ENCODE measurements around the gene PCDHA1.

DNA sequence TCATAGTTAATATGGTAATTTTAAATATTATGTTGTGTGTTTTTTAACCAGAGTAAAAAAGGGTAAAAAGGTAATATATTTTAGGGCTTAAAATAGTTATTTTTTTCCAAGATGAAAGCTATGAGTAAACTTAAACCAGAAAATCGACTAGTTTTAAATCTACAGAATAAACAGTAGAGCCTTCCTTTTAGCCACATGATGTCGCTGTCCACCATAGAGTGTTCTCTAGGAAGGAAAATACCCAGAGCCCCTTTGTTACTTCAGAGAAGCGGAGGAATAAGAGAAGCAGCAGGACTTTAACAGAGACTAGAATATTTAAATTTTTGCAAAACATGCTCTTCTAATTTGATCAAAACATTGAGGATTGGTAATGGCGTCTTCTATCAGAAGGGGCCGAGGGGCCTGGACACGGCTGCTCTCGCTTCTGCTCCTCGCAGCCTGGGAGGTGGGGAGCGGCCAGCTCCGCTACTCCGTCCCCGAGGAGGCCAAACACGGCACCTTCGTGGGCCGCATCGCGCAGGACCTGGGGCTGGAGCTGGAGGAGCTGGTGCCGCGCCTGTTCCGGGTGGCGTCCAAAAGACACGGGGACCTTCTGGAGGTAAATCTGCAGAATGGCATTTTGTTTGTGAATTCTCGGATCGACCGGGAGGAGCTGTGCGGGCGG lies 8.8 kb downstream of the PCDHA1 start, which contains the start of gene PCDHA2:
- TF ChIP-seq, protein P1, sequence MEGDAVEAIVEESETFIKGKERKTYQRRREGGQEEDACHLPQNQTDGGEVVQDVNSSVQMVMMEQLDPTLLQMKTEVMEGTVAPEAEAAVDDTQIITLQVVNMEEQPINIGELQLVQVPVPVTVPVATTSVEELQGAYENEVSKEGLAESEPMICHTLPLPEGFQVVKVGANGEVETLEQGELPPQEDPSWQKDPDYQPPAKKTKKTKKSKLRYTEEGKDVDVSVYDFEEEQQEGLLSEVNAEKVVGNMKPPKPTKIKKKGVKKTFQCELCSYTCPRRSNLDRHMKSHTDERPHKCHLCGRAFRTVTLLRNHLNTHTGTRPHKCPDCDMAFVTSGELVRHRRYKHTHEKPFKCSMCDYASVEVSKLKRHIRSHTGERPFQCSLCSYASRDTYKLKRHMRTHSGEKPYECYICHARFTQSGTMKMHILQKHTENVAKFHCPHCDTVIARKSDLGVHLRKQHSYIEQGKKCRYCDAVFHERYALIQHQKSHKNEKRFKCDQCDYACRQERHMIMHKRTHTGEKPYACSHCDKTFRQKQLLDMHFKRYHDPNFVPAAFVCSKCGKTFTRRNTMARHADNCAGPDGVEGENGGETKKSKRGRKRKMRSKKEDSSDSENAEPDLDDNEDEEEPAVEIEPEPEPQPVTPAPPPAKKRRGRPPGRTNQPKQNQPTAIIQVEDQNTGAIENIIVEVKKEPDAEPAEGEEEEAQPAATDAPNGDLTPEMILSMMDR (conservative IDR thresholded peaks at IDR 0.05; ENCODE audit: low read length): peak; percentile 37; the same call in 1 of the 2 replicates
- TF ChIP-seq EZH2phosphoT487 (IDR thresholded peaks at IDR 0.05; ENCODE audit: borderline replicate concordance): no peak

All from Loucy (cell line).